Hematopoietic multipotent progenitor cell treated with erythropoietin and hydrocortisone succinate and interleukin-3 and kit ligand, for 17 days (in vitro differentiated cells): ENCODE results near the gene ZNF296.
"Not testable (repeated sequence)": the region's sequence is repeated elsewhere in the genome, so short reads cannot be mapped to it uniquely, and the experiment has no call there.

Experiments
- DNase-seq: peaks from one replicate; pipeline ENCODE4 v3.0.0-alpha.2; 2015; ENCODE audit warnings: low spot score

The ZNF296 gene

DNA sequence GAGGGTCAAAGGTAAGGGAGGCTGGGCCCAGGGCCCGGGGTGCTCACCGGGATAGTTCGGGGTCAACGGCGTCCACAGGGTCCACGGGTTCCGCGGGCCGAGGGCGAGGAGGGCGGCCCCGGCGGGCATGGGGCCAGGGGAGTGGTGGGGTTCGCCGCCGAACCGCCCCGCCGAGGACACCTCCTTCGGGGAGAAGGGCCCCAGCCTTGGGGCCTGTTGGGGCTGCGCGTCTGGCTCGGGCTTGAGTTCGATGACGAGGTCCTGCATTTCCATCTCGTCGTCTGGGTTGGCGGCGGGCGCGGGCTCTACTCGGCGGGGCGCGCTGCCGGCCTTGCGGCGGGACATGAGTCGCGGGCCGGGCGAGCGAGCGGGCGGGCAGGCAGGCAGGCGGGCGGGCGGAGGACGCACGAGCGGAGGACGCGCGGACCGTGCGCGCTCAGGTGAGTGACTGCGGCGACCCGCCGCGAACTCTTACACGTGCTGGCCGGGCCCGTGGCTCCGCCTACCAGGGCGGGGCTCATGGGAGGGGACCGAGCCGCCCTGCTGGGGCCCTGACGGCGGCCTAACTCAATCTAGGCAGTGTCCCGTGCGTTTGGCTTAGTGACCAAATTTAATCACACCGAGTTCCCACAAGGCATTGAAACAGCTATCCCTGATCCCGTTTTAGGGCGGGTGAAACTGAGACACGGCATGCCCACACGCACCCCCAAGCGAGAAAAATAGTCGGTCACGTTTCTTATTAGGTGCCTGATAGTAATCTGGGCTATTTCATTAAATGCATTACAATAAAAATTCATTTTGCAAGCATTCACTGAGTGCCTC, at the start of gene ZNF296:
ZNF296 (minus strand) TSS at position 450 of the 822 bp plus-strand sequence; CDS start at position 345, 105 bp downstream.
- peak; percentile 83 for DNase-seq

DNA sequence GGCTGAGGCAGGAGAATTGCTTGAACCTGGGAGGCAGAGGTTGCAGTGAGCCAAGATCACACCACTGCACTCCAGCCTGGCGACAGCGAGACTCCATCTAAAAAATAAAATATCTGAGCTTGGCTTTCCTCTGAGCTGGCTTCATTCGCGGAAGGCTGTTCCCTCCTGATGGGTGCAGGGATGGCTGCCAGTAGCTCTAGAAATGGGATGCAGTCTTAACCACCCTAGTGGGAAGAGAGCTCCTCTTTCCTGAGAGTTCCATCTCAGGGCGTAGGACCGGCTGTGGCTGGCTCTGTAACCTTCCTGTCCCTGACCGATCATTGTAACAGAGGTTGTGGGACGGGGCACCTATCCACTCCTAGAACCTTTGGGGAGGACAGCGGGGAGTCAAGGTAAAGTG, 49.1 kb upstream of the ZNF296 start:
- DNase-seq, result no peak

DNA sequence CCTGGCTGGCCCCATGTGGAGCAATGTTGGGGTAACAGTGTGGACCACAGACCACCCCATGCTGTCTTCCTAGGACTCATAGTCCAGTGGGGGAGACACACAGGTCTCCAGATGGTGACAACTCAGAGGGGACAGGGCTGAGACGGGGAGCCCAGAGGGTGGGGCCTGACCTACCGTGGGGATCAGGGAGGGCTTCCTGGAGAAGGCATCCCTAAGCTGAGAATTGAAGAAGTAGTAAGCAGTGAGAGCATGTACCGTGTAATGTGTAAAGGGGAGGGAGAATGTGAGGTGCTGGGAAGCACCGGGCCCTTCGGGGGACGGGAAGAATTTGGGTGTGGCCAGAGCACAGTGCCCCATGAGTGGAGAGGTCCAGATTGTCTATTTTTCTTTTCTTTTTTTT, 47.7 kb upstream of the ZNF296 start:
- DNase-seq, result no peak

DNA sequence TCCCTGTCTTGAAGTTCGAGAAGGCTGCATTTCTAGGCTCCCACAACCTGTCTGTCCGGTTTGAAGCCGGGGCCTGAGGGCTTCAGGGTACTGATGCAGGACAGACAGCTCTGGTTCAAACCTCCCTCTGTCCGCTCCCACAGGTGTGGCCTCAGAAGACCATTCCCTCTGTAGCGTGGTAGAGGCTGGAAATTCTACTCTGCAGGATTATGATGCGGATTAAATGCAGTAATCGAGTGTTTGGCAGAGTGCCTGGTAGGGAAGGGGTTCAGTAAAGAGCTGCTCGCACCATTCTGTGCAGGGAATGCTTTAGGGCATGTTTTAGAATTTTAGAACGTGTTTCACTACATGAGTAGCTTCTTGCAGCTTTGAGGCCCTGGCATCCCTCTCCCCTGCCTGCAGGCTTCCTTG, 47.2 kb upstream of the ZNF296 start:
- no peak for DNase-seq

DNA sequence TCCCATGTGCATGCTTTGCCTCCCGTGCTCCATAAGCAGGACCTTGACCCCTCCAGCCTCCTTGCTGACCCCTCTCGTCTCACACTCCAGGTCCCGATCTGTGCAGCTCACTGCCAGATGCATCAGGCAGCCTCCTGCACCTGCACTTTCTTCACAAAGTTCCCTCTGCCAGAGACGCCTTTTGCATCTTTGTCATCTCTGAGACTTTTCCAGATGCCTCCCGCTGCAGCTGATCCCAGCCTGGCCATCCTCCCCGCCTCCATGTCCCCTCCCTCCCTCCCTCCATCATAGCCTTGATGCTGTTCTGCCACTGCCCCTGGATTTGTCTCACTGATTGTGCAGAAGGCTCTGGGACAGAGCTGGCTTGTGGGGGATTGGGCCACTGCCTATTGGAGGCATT, 46.6 kb upstream of the ZNF296 start:
- no peak for DNase-seq

DNA sequence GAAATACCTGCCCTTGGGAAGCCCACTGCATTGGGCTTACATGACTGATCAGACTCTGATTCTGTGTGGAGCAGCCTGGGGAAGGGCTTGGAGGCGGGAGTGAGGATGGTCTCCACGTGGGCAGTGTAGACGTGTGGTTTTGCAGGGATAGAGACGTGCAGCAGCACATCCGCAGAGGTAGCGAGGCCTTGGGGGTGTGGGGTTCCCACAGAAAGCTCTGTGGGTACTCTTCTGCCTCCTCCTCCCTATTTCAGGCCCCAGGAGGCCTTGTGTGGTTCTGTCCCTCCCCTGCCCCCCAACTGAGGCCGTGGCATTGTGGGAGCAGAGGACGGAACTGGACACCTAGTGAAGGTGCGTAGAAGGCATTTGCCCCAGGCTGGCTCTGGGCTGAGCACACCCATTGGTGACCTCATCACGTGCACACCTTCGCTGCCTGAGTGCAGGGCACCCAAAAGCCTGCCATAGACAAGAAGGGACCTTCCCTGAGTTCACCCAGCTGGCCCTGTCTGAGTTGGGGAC, 45.6 kb upstream of the ZNF296 start:
- DNase-seq, result no peak

DNA sequence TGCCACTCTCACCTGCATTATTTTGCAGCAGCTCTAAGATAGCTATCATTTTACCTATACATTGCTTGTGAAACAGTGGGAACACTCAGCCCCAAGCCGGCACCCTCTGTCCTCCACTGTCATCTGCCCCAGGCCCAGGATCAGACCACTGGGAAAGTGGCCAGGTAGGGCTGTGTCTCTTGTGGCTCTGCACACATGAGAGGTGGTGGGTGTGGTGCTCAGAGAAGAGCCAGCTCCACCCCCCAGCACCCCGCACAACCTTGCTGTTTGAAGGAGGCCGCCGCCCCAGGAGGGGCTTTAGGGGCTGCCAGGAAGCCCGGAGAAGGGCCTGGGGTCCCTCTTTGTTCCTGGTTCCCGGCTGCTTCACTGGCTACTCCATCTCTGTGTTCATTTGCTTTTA, 43.3 kb upstream of the ZNF296 start:
- no peak for DNase-seq

DNA sequence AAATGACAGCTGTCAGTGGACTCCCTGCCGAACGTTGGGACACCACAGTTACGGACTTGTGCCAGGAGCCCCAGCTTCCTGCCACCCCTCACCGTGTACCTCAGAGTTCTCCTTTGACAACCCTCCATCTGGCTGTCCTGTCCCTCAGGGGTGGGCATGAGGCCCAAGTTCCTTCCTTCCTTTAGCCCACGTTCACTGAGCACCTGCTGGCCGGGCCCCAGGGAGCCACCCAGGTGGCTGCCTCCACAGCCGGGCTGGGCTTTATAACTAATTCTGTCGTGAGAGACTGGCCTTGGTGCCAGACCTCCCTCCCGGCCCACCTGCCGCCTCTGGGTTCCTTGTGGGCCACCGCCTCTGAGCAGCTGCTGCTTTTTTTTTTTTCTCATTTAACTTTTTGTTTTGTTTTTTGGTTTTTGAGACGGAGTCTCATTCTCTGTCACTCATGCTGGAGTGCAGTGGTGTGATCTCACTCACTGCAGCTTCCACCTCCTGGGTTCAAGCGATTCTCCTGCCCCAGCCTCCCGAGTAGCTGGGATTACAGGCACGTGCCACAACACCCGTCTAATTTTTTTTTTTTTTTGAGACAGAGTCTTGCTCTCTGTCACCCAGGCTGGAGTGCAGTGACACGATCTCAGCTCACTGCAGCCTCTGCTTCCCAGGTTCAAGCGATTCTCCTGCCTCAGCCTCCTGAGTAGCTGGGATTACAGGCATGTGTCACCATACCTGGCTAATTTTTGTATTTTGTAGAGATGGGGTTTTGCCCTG, 42.5 kb upstream of the ZNF296 start:
- not testable (repeated sequence) for DNase-seq

DNA sequence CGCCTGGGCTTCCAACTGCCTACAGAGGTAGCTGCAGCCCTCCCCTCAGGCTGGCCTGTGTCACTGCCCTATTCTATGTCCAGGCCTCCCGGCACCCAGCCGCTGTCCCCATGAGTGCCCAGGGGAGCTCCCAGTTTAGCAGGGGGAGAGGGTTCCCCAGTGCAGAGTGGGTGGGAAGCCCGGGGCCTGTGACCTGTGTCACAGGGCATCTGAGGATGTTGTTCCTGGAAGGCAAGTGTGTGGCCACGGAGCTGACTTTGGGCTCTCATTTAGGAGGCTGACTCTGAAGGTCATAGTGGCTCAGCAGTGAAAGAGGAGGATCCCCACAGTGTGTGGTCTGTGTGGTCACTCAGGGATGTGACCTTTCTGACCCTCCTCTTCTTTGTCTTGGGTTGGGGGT, 41.8 kb upstream of the ZNF296 start:
- no peak for DNase-seq

DNA sequence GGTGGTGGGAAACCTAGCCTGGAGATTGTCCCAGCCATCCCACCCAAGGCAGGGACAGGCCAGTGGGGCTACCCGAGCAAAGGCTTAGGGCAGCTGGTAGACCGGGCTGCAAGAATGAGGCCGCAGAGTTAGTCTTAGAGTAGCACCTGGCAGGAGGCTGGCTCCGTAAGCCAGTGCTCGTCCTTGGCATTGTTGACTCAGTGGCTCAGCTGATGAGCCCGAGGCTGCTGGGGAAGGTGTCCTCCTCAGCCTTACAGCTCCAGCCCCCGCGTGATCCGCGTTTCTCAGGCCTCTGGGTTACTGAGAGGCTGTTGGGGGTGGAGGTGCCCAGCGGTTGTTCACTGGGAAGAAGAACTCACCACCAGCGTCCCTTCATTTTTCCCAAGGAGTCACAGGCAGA, 41.4 kb upstream of the ZNF296 start:
- no peak for DNase-seq

DNA sequence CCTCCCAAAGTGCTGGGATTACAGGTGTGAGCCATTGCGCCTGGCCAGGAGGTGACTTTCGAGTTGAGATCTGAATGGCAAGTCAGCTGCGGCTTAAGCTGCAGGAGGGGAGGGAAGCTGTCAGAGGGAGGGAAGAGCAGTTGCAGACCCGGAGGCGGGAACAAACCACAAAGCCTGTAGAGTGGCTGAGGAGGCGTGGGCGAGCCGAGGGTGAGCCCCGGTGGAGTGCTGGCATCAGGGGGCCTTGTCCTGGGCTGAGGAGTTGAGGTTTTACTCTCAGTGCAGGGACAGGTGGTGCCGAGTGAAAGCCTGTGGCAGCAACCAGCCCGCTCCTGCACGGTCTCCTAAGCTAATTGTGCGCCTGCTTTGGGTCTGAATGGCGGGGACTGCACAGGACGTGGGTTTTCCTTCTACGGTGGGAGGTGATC, 40.9 kb upstream of the ZNF296 start:
- DNase-seq, result no peak

DNA sequence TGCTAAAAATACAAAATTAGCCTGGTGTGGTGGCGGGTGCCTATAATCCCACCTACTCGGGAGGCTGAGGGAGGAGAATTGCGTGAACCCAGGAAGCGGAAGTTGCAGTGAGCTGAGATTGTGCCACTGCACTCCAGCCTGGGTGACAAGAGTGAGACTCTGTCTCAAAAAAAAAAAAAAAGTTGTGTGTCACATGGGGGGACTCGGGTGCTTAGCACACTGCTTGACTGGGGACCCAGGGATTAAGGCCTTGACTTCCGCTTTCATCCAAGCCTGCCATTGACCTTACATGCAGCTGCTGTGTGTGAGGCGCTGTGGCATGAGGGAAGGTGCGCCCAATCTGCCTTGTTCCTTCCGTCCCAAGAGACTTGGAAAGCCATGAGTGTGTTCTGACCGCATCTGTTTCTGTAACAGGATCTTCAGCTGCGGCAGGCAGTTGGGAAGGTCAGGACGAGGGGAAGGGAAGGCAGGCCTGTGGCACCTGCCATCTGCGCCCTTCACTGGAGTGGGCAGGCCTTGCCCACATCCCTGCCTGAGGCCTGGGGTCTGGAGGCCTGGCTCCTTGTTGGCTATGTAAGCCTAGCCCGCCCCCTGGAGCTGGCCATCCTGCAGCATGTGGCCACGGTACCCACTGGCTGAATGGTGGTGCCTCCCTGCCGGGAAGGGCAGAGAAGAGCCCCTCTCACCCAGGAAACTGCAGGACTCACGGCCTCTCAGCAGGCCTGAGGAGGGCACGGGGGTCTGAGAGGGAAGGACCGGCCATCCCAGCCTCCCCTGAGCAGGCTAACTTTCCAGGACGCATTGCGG, 39.7 kb upstream of the ZNF296 start:
- no peak for DNase-seq

DNA sequence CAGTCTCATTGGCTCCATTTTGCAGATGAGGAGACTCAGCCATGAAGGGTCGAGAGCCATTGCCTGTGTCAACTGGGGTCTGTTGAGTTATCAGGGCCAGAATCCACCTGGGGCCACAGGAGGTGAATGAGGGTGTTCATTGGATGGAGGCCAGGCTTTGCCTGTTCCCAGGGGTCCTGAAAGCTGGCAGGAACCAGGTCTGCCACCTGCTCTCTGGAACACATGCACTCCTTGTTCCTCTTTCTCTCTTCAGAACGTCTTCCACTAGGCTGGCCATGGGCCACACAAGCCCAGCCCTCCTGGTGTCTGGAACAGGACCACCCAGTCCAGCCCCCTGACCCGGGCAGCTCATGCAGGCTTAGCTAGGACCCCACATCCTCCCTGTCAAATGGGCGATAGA, 37.8 kb upstream of the ZNF296 start:
- no peak for DNase-seq

DNA sequence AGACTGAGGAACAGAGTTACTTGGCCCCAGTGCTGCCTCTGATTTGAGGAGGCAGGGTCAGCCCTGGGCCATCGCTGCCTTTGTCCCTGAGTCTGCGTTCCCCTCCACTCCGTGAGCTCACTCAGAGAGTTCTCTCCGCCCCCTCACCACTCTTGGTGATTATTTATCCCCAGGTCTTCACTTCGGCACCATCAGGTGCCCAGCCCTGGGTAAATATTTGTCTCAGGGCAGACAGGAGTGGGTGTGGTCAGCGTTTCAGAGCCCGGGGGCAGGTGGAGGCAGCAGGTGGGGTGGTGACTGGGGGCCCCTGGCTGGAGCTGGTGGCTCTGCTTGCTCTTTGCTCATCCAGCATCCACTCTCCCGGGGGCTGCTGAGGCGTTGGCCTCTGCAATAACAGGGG, 37.4 kb upstream of the ZNF296 start:
- DNase-seq, result no peak

DNA sequence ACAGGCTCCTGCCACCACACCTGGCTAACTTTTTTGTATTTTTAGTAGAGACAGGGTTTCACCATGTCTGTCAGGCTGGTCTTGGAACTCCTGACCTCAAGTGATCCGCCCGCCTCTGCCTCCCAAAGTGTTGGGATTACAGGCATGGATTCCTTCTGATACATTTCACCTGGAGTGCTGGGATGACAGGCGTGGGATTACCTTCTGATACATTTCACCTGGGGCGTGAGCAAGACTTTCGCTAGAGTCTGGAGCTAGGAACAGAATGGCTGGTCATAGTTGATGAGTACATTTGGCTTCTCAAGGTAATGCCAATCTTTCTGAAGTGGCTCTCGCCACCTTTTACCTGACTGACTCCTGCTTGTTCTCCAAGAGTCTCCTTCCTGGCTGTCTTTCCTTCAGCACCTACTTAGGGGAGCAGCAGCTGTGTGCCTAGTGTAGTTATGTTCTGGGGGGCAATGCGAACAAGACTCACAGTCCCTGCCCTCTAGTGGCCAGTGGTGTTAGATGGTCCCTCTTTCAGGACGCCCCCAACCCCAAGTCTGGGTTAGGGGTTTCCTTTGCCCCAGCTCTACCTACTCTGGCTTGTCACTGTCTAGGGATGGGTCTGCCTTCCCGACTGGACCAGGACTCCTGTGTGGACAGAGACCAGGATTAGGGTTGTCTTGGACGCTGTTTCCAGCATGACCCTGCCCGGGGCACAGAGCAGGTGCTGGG, 36.0 kb upstream of the ZNF296 start:
- DNase-seq, result no peak

DNA sequence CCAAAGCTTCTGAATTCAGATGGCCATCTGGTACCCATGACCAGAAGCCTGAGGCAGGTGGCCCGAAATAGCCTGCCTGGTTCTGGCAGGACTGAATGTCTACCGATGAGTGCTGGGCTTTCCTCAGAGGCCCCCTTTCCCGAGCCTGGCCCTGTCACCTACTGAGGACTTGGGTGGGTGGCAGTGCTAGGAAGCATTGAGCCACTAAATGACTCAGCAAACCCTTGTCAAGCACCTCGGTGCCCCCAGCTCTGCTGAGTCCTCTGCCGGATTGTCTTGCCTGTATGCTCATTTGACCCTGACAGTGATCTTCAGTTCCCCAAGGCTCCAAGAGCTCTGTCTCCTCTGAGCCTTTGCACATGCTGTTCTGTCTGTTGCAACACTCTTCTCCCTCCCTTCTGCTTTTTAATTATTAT, 34.6 kb upstream of the ZNF296 start:
- DNase-seq, result no peak

DNA sequence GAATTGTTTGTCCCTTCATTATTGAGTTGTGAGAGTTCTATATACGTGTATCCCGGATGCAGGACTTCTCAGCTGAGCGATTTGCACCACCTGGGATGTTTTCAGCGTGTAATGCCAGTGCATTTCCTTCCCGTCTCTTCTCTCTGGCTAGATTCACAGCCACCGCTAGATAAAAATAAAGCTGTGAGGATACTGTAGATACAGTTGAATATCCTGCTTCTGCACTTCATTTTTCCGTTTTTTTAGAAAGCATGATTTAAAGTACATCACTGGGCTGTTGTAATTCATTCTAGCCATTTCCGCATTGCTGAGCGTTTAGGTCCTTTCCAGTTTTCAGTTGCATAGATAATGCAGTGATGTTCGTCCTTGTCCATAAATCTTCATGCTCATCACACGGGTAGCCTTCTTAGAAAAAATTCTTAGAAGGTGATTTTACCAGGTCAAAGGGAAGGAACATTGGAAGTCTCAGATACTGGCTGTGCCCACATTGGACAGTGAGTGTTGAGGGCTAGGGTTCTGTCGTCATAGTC, 31.4 kb upstream of the ZNF296 start:
- no peak for DNase-seq

DNA sequence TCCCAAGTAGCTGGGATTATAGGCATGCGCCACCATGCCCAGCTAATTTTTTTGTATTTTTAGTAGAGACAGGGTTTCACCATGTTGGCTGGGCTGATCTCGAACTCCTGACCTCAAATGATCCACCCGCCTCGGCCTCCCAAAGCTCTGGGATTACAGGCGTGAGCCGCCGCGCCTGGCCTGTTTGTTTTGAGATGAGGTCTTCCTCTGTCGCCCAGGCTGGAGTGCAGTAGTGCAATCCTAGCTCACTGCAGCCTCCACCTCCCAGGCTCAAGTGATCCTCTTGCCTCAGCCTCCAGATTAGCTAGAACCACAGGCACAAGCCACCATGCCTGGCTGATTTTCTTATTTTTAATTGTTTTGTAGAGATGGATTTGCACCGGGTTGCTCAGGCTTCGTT, 30.1 kb upstream of the ZNF296 start:
- not testable (repeated sequence) for DNase-seq

DNA sequence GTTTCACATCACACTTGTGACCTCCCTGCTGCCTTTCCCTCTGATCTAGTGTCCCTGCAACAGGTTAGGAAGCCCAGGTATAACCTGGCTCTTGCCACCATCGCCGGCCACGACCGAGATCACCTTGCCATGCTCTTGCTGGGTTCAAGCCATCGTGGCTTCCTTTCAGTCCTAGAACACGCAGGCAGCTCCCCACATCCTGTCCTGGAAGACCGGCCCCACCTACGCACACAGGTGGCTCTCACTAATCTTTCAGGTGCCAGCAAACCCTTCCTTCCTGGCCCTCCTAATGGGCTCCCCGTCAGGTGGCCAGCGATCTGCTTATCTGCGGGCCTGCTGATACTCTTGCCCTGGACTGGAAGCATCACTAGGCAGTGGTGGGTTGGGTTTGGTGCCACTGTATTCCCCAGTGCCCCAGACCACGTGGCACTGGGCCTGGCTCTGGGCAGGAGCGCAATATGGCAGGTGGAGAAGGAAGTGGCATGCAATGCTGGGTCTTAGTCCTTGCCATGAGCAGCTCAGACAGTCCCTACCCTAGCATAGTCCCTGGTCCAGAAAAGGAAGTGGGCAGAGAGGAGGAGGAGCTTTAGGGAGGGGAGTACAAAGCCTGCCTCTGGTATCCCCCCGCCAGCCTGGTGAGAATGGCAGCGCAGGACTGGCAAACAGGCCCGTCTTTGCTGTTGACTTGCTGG, 28.5 kb upstream of the ZNF296 start:
- DNase-seq, result no peak

DNA sequence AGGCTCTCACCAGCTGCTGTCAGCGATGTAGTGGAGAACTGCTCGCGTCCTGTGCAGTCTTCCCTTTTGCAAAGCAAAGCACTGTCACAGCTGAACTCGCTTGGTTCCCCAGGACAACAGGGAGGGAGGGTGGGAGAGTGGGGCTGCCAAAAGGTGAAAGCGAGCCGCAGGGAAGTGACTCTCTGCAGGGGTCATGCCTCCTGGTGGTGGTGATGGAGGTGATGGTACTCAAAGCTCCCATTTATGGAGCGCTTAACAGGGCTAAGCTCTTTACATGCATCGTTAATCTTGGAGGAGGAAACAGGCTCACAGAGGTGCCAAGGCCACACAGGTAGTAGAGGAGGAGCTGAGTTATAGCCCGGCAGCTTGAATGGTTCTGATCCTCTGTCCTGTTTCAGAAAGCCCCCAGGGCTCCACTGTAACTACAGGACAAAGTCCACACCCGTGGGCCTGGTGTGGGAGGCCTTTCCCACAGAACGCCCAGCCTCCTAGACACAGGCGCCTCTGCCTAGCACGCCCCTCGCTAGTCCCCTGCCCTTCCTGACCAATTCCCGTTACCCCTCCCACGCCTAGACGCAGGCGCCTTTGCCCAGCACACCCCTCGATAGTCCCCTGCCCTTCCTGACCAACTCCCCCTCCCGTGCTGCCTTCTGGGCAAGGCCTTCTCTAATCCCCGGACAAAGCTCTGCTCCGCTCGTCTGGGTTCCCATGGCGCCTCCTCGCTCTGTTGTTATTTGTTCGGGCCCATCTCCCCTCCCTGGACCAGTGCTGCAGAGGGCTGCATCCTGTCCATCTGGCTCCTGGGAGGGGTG, 27.4 kb upstream of the ZNF296 start:
- no peak for DNase-seq
